ENCODE data around the gene HSPA1A. TPM values are rescaled to one million over a fixed set of nuclear protein-coding genes. Genes with fewer than 3 reads are reported as not detected.
"Not testable (repeated sequence)": the region's sequence is repeated elsewhere in the genome, so short reads cannot be mapped to it uniquely, and the experiment has no call there.

HSPA1A gene
- total RNA-seq, 1 experiment from 2014 or later: 169 TPM

DNA sequence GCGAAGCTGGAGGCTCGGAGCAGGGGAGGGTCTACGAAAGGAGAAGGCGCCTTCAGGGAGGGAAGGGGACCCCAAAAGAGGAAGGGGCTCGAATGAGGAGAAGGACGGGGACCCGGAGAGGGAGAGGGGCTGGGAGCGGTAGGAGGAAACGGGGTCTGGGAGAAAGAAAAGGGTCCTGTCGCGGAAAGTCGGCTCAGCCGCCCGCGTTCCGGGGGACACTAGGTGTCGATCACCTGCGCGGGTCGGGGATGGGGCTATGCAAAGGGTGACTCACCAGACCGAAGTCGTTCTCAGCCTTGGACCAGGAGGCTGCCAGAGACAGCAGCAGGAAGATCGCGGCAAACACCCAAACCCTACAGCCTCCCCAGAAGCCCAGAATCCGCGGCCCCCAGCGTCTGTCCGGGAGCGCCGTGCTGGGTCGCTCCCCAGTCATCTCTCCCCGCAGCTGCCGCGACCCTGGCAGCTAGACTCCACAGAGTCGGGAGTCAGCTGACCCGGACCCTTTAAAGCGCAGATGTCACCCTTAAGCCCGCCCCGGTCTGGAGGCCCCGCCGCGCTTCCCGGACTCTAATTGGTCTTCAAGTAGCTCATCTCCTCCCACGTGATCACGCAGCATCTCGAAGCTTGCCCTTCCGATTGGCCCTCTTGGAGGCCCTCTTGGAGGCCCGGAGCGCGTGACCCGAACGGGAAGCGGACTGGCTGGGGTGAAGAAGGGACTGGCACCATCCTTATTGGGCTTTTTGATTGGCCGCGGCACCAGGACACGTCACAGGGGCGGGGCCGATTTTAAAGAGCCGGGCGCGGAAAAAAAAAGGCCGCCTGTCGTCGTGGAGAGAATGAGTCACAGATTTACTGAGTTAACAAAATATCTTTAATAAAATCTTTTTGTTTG is 47.2 kb downstream of the HSPA1A start, which contains the start of gene NEU1:
NEU1 (minus strand) TSS at position 478 of the 892 bp plus-strand sequence; CDS start at position 433, 45 bp downstream.
- H3K27ac ChIP-seq (ENCODE audit: low read length): peak within 1 kb of the TSS; percentile 82
- ChIA-PET POLR2A (interaction anchor here (0.6 to 0.7 kb wide), 3 partner anchors 10 to 268 kb away, joined by 3 read pairs; no protein-coding TSS in a partner anchor), CTCF (no interaction called here)
- TF ChIP-seq, protein P1, sequence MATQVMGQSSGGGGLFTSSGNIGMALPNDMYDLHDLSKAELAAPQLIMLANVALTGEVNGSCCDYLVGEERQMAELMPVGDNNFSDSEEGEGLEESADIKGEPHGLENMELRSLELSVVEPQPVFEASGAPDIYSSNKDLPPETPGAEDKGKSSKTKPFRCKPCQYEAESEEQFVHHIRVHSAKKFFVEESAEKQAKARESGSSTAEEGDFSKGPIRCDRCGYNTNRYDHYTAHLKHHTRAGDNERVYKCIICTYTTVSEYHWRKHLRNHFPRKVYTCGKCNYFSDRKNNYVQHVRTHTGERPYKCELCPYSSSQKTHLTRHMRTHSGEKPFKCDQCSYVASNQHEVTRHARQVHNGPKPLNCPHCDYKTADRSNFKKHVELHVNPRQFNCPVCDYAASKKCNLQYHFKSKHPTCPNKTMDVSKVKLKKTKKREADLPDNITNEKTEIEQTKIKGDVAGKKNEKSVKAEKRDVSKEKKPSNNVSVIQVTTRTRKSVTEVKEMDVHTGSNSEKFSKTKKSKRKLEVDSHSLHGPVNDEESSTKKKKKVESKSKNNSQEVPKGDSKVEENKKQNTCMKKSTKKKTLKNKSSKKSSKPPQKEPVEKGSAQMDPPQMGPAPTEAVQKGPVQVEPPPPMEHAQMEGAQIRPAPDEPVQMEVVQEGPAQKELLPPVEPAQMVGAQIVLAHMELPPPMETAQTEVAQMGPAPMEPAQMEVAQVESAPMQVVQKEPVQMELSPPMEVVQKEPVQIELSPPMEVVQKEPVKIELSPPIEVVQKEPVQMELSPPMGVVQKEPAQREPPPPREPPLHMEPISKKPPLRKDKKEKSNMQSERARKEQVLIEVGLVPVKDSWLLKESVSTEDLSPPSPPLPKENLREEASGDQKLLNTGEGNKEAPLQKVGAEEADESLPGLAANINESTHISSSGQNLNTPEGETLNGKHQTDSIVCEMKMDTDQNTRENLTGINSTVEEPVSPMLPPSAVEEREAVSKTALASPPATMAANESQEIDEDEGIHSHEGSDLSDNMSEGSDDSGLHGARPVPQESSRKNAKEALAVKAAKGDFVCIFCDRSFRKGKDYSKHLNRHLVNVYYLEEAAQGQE (IDR thresholded peaks at IDR 0.05; ENCODE audit: insufficient read depth in 1 of 2, low read depth in 2 of 2, low read length in 1 of 2): no peak
- no peak for TF ChIP-seq CTCF (IDR thresholded peaks at IDR 0.05)
- TF ChIP-seq SIN3A (IDR thresholded peaks at IDR 0.05; ENCODE audit: borderline replicate concordance, insufficient read depth, low read depth, low read length): peak; percentile 51; the same call in 1 of the 2 replicates
- TF ChIP-seq TCF7L2 (IDR thresholded peaks at IDR 0.05; ENCODE audit: low read depth, low read length): no peak
- peak; percentile 75; the same call in 1 of the 2 replicates for TF ChIP-seq POLR2AphosphoS5 (IDR thresholded peaks at IDR 0.05; ENCODE audit: low read depth, low read length)
- intact Hi-C loops (cut with micrococcal nuclease; ENCODE audit: unreplicated experiment): no loop called here
- H3K36me3 ChIP-seq (ENCODE audit: control insufficient read depth, insufficient read depth, low read length): no peaks in the 10 kb centered on the region; the same call in 1 of the 2 replicates
- in situ Hi-C loops (cut with HindIII; ENCODE audit: low pct_unique_long_range_greater_than_20kb, low sequenced_read_pairs): no loop called here
- peaks cover 26% of the 10 kb centered on the region for H3K4me1 ChIP-seq (ENCODE audit: control insufficient read depth, insufficient read depth, low read length)
- DNase-seq (ENCODE audit: low read depth, low spot score) (peak; percentile 33), ATAC-seq (peak; percentile 87)
- BruUV-seq (replicated peaks): no TSS peak
- H3K27me3 ChIP-seq (ENCODE audit: control insufficient read depth, insufficient read depth, low read length): no peaks in the 10 kb centered on the region
- H3K9me3 ChIP-seq (ENCODE audit: control insufficient read depth, insufficient read depth, low read depth, low read length): no peaks in the 10 kb centered on the region
- peak within 1 kb of the TSS; percentile 62 to 89 for H3K4me3 ChIP-seq (ENCODE audit: low read depth in 2 of 2, low read length in 2 of 2)

DNA sequence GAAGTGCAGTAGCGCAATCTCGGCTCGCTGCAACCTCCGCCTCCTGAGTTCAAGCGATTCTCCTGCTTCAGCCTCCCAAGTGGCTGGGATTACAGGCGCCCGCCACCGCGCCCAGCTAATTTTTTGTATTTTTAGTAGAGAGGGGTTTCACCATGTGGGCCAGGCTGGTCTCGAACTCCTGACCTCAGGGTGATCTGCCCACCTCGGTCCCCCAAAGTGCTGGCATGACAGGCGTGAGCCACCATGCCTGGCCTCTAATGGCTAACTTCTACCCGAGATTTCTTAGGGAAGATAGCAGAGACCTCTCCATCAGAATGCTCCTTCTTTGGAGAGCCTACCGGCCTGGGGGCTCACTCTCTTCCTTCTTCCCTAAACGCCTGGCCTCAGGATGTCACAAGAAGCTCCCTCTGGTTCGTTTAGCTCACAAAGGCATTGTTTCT is 48.8 kb downstream of the HSPA1A start:
- ATAC-seq; H3K9me3 ChIP-seq (ENCODE audit: control insufficient read depth, insufficient read depth, low read depth, low read length); H3K27me3 ChIP-seq (ENCODE audit: control insufficient read depth, insufficient read depth, low read length); DNase-seq (ENCODE audit: low read depth, low spot score); H3K36me3 ChIP-seq (ENCODE audit: control insufficient read depth, insufficient read depth, low read length); intact Hi-C loops (cut with micrococcal nuclease; ENCODE audit: unreplicated experiment); CTCF ChIA-PET; in situ Hi-C loops (cut with HindIII; ENCODE audit: low pct_unique_long_range_greater_than_20kb, low sequenced_read_pairs); BruUV-seq (replicated peaks): not testable (repeated sequence)
- H3K4me3 ChIP-seq (ENCODE audit: low read depth in 2 of 2, low read length in 2 of 2): peak overlapping the region; percentile 50 to 89
- peak overlapping the region; percentile 70 for H3K27ac ChIP-seq (ENCODE audit: low read length)
- POLR2A ChIA-PET: interaction anchor here (0.6 kb wide), 1 partner anchor 73 kb away, joined by 10 read pairs; no protein-coding TSS in a partner anchor
- H3K4me1 ChIP-seq (ENCODE audit: control insufficient read depth, insufficient read depth, low read length): peaks cover 31% of the 10 kb centered on the region
